HG03108 (cell line): ENCODE data around the gene SMARCB1.
A peak's percentile ranks its signal among the peaks of the same experiment; 100 is the strongest.

Source experiments
- ATAC-seq: cut with Tn5 transposase; IDR thresholded peaks from one replicate; pipeline ENCODE4 v1.9.1; 2021; ENCODE audit warnings: moderate library complexity; ENCODE audit not compliant: unreplicated experiment

SMARCB1 gene

GRCh38 chr22:23779731-23780130 lies 7.0 kb upstream of the SMARCB1 start:
- ATAC-seq: no peak

GRCh38 chr22:23780146-23780748 lies 6.5 kb upstream of the SMARCB1 start:
- no peak for ATAC-seq

- no peak for ATAC-seq
Measured at GRCh38 chr22:23781065-23781464, 5.7 kb upstream of the SMARCB1 start.

GRCh38 chr22:23781511-23782183 lies 5.1 kb upstream of the SMARCB1 start:
- no peak for ATAC-seq

GRCh38 chr22:23782252-23782651 lies 4.5 kb upstream of the SMARCB1 start:
- ATAC-seq: no peak

- no peak for ATAC-seq
Measured at GRCh38 chr22:23782703-23783102, 4.1 kb upstream of the SMARCB1 start.

GRCh38 chr22:23783265-23784150 lies 3.3 kb upstream of the SMARCB1 start:
- no peak for ATAC-seq

- ATAC-seq: no peak
Measured at GRCh38 chr22:23784215-23784732, 2.5 kb upstream of the SMARCB1 start.

GRCh38 chr22:23786261-23786710 lies 480 bp upstream of the SMARCB1 start:
- no peak for ATAC-seq

GRCh38 chr22:23787600-23787896 lies 782 bp downstream of the SMARCB1 start:
- no peak for ATAC-seq

- no peak for ATAC-seq
Measured at GRCh38 chr22:23787910-23788309, 1.1 kb downstream of the SMARCB1 start.

GRCh38 chr22:23789121-23789520 lies 2.4 kb downstream of the SMARCB1 start:
- ATAC-seq: no peak

GRCh38 chr22:23789638-23790037 lies 2.9 kb downstream of the SMARCB1 start:
- ATAC-seq: no peak

- ATAC-seq: no peak
Measured at GRCh38 chr22:23790819-23791737, 4.3 kb downstream of the SMARCB1 start.

GRCh38 chr22:23791738-23792645 lies 5.2 kb downstream of the SMARCB1 start:
- ATAC-seq: no peak

GRCh38 chr22:23793326-23793725 lies 6.6 kb downstream of the SMARCB1 start:
- ATAC-seq: no peak

- no peak for ATAC-seq
Measured at GRCh38 chr22:23796461-23796860, 9.7 kb downstream of the SMARCB1 start.

- peak; percentile 73 for ATAC-seq
Measured at GRCh38 chr22:23800297-23801237, 13.8 kb downstream of the SMARCB1 start.
